Uterus (tissue), 4 donors: ENCODE measurements around the gene SLC22A1. TPM values are rescaled to one million over a fixed set of nuclear protein-coding genes. Genes with fewer than 3 reads are reported as not detected.
A peak's percentile ranks its signal among the peaks of the same experiment; 100 is the strongest.

Experiments used
- DNase-seq, 2 donors: peaks; one replicate each; pipeline ENCODE4 v3.0.0-alpha.2; 2019 to 2020
- H3K27ac ChIP-seq, 2 donors: fragments of 200-600 bp; sonication (generic); 1 replicate in 1 of 2; 2 replicates in 1 of 2; pipeline ENCODE4 v1.5.1; 2016 to 2018
- H3K27me3 ChIP-seq, 2 donors: fragments of 200-600 bp; sonication (generic); one replicate each; pipeline ENCODE4 v1.5.1; 2018 to 2019; ENCODE audit warnings: control low read depth in 1 of 2
- H3K36me3 ChIP-seq, 2 donors: fragments of 200-600 bp; sonication (generic); one replicate each; pipeline ENCODE4 v1.5.1; 2019; ENCODE audit warnings: control low read depth in 1 of 2
- H3K4me1 ChIP-seq, 2 donors: fragments of 200-600 bp; sonication (generic); one replicate each; pipeline ENCODE4 v1.5.1; 2018 to 2019; ENCODE audit warnings: control low read depth in 1 of 2
- H3K4me3 ChIP-seq, 2 donors: fragments of 200-600 bp; sonication (generic); 1 replicate in 1 of 2; 2 replicates in 1 of 2; pipeline ENCODE4 v1.5.1; 2018 to 2019; ENCODE audit warnings: mild to moderate bottlenecking in 1 of 2
- H3K9me3 ChIP-seq, 2 donors: fragments of 200-600 bp; sonication (generic); one replicate each; pipeline ENCODE4 v1.5.1; 2019; ENCODE audit warnings: control low read depth in 1 of 2
- POLR2A ChIP-seq, 2 donors: fragments of 450-650 bp; IDR thresholded peaks; one replicate each; pipeline ENCODE4 v1.6.1; 2016; ENCODE audit warnings: antibody characterized with exemption in 2 of 2, mild to moderate bottlenecking in 1 of 2, moderate library complexity in 1 of 2
- intact Hi-C: fragments of 100-400 bp; cut with DNase I; formaldehyde crosslinking; loops from one replicate; pipeline ENCODE4 v1.15.1; 2023; ENCODE audit warnings: low total_unique reads
- total RNA-seq, 4 donors: library from RNA; depleted of rRNA in 3 of 4; stranded (reverse); fragments of >200 nt in 3 of 4; gene quantifications; one replicate each; pipeline versions ENCODE4 v1.1.0 to v1.2.4, GENCODE V29; 2014 to 2023
- TF ChIP-seq, protein P1 (sequence below), 4 experiments: fragments of 200-600 bp in 2 of 4; fragments of 450-650 bp in 2 of 4; sonication (generic) in 2 of 4; IDR thresholded peaks; one replicate each; pipeline ENCODE4 v1.5.1; 2016 to 2019; ENCODE audit warnings: antibody characterized with exemption in 4 of 4, mild to moderate bottlenecking in 2 of 4, moderate library complexity in 1 of 4
- donor health status: DM: yes; HTN: yes; CAD: no.

The SLC22A1 gene
- total RNA-seq, 4 donors from 2014 or later = 0.35 to 5.4 TPM; not detected in 2

DNA sequence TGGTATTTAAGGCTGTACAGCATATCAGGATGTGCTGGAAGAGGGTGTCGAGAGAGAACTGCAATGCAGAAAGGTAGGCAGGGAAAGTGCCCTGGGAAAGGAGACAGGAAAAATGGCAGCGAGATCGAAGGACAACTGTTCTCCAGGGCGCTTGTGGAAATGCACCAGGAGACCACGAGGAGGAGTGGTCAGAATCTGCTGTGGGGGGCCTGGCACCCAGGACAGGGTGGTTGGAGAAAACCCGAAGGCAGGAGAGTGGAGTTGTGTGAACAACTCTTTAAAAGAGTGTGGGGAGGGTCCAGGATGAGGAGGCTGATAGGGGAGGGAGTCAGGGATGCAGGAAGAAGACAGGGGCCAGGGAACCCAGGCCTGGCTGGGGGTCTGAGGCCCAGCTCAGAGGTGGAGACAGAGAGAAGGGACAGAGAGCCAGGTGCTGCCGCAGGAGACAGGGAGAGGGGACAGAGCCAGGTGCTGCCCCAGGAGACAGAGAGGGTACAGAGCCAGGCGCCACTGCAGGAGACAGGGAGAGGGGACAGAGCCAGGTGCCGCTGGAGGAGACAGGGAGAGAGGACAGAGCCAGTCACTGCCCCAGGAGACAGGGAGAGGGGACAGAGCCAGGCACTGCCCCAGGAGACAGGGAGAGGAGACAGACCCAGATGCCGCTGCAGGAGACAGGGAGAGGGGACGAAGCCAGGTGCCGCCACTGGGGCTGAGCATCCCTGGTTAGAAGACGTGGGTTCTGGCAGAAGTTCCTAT, 9.3 kb downstream of the SLC22A1 start:
- TF ChIP-seq, protein P1, sequence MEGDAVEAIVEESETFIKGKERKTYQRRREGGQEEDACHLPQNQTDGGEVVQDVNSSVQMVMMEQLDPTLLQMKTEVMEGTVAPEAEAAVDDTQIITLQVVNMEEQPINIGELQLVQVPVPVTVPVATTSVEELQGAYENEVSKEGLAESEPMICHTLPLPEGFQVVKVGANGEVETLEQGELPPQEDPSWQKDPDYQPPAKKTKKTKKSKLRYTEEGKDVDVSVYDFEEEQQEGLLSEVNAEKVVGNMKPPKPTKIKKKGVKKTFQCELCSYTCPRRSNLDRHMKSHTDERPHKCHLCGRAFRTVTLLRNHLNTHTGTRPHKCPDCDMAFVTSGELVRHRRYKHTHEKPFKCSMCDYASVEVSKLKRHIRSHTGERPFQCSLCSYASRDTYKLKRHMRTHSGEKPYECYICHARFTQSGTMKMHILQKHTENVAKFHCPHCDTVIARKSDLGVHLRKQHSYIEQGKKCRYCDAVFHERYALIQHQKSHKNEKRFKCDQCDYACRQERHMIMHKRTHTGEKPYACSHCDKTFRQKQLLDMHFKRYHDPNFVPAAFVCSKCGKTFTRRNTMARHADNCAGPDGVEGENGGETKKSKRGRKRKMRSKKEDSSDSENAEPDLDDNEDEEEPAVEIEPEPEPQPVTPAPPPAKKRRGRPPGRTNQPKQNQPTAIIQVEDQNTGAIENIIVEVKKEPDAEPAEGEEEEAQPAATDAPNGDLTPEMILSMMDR (IDR thresholded peaks at IDR 0.05) = no peak
- no peak for TF ChIP-seq POLR2A (IDR thresholded peaks at IDR 0.05)
- Histone ChIP-seq H3K9me3 (no peaks in the 10 kb centered on the region), H3K4me3 (no peak overlapping the region), H3K27ac (no peak overlapping the region), H3K36me3 (no peaks in the 10 kb centered on the region), H3K4me1 (no peaks in the 10 kb centered on the region), H3K27me3 (no peaks in the 10 kb centered on the region)
- intact Hi-C loops = no loop called here
- DNase-seq = no peak

DNA sequence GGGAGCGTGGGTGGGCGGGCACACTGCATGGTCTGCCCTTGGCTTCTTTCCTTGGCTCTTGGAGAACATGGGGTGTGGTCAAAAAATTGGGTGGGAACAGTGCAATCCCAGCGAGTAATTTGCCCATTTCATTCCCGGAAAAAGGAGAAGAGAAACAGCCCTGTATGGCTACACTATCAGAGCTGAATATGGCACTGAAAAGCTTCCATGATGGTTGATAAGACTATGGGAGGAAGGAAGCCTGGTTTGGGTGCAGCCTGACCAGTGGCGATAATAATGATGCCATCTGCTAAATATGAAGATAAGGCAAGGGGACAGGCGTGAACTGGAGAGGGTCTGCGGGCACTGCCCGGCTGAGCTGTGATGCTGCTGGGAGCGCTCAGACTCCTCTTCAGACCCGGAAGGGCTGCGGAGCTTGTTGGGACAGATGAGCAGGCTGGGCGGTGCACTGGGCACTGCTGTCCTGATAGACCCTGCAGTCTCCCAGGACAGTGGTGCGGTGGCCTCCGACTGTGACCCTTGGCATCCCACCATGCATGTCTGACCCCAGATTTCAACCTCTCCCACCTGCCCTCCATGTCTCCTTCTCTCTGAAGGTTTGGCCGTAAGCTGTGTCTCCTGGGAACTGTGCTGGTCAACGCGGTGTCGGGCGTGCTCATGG, 10.2 kb downstream of the SLC22A1 start:
- Histone ChIP-seq H3K4me1 (no peaks in the 10 kb centered on the region), H3K27ac (no peak overlapping the region), H3K9me3 (no peaks in the 10 kb centered on the region), H3K27me3 (no peaks in the 10 kb centered on the region), H3K36me3 (no peaks in the 10 kb centered on the region), H3K4me3 (no peak overlapping the region)
- TF ChIP-seq, protein P1 (IDR thresholded peaks at IDR 0.05) = no peak
- TF ChIP-seq POLR2A (IDR thresholded peaks at IDR 0.05) = no peak
- no peak for DNase-seq
- intact Hi-C loops = no loop called here

DNA sequence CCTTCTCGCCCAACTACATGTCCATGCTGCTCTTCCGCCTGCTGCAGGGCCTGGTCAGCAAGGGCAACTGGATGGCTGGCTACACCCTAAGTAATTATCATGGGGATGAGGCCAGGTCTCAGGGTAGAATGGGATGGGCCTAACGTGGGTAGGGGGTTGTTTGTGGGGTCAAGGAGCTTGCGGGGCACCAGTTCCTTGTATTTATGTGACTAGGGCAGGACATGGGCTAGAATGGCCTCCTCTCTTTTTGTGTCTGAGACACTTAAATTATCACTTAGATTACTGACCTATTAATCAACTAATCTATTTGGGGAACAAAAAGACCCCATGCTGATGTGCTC, 10.7 kb downstream of the SLC22A1 start:
- no peak for TF ChIP-seq POLR2A (IDR thresholded peaks at IDR 0.05)
- TF ChIP-seq, protein P1 (IDR thresholded peaks at IDR 0.05) = no peak
- intact Hi-C loops = no loop called here
- DNase-seq = no peak
- Histone ChIP-seq H3K4me1 (no peaks in the 10 kb centered on the region), H3K27ac (peak overlapping the region in 1 of 2 donors; percentile 40), H3K27me3 (no peaks in the 10 kb centered on the region), H3K4me3 (no peak overlapping the region), H3K9me3 (no peaks in the 10 kb centered on the region), H3K36me3 (no peaks in the 10 kb centered on the region)

DNA sequence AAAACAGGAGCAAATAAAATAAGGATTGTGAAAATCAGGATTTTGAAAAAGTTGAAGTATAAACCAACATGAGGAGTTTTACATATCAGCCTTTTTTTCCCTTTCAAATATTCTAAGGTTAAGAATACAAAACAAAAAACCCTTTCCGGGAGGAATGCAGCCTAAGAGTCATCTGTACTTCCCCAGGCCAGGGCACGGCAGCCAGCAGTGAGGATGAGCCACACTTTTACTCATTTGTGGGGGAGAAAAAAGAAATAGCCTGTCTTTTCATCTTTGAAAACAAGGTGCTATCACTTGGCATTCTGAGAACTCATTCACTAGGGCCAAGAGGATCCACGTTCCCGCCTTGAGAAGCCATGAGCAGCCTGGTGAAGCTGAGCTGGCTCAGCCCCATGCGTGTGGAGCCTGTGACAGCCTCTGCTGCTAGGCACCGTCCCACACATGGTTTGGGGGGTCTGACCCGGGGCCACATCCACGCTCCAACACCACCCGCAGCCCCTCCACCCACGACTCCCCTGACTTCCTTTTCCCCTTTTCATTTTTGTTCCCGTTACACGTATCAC, 11.2 kb downstream of the SLC22A1 start:
- H3K4me3 ChIP-seq = no peak overlapping the region
- H3K4me1 ChIP-seq = no peaks in the 10 kb centered on the region
- TF ChIP-seq, protein P1 (IDR thresholded peaks at IDR 0.05) = no peak
- TF ChIP-seq POLR2A (IDR thresholded peaks at IDR 0.05) = no peak
- H3K36me3 ChIP-seq = no peaks in the 10 kb centered on the region
- intact Hi-C loops = no loop called here
- H3K9me3 ChIP-seq = no peaks in the 10 kb centered on the region
- DNase-seq = no peak
- H3K27ac ChIP-seq = peak overlapping the region in 1 of 2 donors; percentile 40
- H3K27me3 ChIP-seq = no peaks in the 10 kb centered on the region
